CD4-positive, alpha-beta T cell treated with Interleukin-4 for 4 hours (primary cell): ENCODE measurements around the gene PC.
"Not testable (repeated sequence)": the region's sequence is repeated elsewhere in the genome, so short reads cannot be mapped to it uniquely, and the experiment has no call there.

Source experiments
- DNase-seq: peaks from one replicate; pipeline ENCODE4 v3.0.0-alpha.2; 2020

PC gene

DNA sequence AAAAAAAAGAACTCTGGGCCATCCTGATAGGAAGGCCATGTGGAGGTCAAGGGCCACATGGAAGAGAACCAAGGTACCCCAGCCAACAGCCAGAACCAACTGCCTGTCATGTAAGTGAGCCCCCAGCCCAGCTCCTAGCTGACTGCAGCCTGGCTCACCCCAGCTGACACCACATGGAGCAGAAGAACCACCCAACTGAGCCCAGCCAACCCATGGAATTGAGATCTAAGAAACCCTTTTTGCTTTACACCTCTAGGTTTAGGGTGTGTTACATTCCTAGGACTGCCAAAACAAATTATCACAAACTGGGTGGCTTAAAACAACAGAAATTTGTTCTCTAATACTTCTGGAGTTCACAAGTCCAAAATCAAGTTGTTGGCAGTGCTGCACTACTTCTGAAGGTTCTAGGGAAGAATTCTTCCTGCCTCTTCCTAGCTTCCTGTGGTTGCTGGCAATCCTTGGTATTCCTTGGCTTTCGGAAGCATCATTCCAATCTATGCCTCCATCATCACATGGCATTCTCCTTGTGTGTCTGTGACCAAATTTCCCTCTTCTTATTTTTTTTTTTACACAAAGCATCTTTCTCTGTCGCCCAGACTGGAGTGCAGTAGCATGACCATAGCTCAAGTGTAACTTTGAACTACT lies 21.3 kb upstream of the PC start:
- no peak for DNase-seq

DNA sequence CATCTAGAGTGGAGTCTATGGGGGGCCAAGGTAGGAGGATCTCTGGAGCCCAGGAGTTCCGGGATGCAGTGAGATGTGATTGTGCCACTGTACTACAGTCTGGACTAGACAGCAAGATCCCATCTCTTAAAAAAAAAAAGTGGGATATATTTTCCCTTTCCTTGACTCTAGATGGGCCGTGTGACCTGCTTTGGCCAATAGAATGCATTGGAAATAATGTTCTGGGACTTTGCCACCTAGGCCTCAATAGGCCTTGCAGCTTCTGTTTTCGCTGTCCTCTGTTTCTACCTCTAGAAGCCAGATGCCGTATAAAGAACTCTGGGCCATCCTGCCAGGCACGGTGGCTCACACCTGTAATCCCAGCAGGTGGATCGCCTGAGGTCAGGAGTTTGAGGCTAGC lies 20.5 kb upstream of the PC start:
- no peak for DNase-seq

DNA sequence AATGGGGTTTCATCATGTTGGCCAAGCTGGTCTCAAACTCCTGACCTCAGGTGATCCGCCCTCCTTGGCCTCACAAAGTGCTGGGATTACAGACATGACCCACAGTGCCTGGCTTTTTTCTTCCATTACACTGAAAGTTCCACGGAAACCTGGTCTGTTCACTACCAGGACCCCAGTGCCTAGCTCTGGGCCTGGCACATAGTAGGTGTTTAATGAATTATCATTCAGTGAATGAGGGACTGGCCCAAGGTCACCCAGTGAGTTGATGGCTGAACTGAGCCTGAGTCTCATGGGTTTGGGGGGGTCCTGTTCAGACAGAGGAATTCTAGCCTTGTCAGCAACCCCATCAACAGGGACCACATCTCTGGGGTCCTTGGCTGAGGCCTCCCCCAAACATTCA lies 20.0 kb upstream of the PC start:
- no peak for DNase-seq

- no peak for DNase-seq
Observed at GRCh38 chr11:66976925-66977324, 18.7 kb upstream of the PC start.

DNA sequence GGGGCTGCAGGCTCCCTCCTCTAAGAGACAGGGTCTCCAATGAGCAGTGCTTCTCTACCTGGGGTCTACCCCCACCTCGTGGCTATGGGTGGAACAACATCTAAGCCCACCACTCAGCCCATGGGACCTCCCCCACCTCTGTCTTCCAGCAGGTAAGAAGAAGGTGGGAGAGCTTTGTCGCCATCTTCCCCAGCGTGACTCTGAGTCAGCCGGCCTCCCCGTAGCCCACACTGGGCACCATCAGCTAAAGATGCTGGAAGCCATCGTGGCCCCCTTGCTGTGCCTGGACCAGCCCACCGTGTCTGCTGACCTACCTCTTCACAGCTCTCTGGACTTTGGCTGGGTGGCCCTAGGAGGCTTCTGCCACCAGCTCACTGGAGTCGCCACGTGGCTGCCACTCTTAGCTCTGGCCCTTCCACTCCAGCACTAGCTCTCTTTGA lies 17.9 kb upstream of the PC start:
- DNase-seq, result no peak

DNA sequence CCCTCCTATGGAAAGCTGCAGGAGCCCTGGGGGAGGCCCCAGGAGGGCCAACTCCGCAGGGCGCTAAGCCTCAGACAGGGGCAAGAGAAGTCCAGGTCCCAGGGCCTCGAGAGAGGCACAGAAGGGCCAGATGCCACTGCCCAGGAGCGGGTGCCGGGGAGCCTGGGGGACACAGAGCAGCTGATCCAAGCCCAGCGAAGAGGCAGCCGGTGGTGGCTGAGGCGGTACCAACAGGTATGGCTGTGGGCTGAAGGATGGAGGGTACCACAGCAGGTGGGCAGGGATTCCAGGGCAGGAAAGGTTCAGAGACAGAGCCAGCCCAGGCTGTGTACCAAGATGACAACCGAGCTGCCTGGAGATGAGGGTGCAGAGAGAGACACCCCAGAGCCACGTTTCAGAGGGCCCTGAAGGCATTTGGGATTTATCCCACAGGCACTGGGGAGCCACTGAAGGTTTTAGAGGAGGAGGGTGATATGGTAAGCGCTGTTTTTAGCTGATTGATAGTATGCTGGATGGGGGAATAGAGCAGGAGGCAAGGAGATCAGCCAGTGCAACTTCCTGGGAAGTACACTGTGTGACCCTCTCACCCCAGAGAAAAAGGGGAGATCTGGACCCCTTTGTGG lies 17.3 kb upstream of the PC start:
- DNase-seq, result no peak

DNA sequence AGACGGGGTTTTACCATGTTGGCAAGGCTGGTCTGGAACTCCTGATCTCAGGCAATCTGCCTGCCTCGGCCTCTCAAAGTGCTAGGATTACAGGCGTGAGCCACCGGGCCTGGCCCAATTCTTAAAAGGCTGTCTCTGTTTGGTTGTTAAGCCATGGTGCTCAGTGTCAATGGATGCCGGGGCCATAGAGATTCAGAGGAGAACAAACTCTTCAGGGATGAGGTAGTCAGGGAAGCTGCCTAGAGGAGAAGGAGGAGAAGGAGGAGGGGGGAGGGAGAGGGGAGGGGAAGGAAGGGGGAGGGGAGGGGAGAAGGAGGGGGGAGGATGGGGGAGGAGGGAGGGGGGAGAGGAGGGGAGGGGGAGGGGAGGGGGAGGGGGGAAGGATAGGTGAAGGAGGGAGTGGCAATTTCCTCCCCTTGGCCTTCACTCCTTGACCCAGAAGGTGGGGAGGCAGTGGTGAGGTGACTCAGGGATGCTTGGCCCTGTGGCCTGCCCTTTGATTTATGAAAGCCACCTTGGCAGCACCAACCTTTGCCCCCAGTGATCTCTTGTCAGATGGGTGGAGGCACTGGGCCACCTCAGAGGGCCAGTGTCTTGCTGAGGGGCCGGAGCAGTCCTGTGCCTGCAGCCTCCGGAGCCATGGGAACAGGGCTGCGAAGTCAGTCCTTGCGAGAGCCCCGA lies 16.7 kb upstream of the PC start, which contains the start of gene C11orf86:
TSS of gene C11orf86 (plus strand) at position 581 of the 681 bp plus-strand sequence. CDS start at position 640, 59 bp downstream.
- DNase-seq, result no peak

- no peak for DNase-seq
Observed at GRCh38 chr11:66973956-66974580, 15.9 kb upstream of the PC start.

DNA sequence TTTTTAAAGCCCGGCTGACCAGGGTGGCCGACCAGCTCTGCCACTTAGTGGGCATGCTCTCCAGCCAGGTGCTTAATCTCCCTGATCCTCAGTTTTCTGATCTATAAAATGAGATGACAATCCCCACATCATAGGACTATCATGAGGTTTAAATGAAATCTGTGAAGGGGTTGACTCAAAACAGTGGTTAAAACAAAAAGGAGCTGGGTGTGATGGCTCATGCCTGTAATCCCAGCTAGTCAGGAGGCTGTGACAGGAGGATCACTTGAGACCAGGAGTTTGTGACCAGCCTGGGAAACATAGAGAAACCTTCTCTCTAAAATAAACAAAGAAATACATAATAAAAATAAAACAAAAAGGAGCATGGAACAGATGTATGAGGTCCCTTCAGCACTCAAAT lies 13.3 kb upstream of the PC start:
- no peak for DNase-seq

DNA sequence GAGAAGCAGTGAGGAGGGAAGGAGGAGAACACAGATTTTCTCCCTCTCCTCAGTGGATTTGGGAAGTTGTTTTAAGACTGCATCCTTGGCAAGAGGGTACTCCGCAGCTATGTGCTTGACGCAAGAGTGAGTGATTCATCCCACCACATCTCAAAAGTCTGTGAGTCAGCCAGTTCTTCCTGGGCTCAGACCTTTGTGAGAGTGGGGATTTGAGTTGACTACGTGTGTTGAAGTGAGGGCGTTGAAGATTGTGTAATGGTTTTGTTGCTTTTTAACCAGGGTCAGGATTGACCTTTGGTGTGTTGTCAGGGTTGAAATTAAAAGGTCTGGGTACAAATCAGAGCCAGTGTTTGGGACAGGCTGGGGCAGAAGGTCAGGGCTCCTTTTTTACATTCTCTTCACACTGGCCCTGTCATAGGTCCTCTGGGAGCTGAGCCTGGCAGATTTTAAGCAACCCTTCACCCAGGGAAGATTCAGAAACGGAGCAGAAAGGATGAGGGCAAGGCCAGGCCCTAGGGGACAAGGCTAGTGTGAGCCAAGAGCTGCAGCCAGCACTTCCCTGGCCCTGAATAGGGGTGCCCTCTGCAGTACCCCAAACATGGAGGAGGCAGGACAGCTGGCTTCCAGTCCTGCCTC lies 12.7 kb upstream of the PC start:
- DNase-seq, result no peak

- DNase-seq, result no peak
Observed at GRCh38 chr11:66970371-66970806, 12.2 kb upstream of the PC start.

GRCh38 chr11:66969584-66970225 lies 11.5 kb upstream of the PC start:
- DNase-seq, result no peak

DNA sequence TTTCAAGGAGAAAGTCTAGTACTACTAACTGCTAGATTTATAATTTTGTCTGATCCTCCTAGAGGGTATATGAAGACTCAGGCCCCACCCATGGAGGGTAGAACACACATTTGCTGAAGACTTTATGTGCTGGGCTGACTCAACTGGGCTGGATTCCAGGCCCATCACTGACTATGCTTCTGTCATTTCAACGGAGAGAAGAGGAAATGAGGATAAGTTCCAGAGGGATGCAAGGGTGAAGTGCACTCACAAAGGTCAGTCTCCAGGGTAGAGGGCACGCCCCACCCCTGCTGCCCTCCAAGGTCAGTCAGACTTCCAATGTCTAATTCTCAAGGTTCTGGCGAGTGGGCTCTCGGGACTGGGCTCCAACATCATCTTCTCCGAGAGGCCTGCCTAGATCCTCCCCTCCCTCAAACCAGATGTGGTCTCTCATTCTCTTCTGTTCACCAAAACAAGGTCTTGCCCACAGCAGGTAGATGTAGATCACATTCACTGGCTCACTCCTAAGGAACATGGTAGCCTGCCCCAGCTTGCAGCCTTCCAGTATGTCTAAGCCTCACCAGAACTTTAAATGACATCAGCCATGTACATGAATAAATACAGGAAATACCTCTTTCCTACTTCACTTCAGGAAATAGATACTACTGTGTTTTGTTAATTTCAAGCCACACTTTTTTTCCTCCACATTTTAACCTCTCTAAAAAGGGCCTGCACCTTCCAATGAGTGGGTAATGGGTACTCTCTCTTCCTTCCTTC lies 9.7 kb upstream of the PC start:
- DNase-seq, result no peak

DNA sequence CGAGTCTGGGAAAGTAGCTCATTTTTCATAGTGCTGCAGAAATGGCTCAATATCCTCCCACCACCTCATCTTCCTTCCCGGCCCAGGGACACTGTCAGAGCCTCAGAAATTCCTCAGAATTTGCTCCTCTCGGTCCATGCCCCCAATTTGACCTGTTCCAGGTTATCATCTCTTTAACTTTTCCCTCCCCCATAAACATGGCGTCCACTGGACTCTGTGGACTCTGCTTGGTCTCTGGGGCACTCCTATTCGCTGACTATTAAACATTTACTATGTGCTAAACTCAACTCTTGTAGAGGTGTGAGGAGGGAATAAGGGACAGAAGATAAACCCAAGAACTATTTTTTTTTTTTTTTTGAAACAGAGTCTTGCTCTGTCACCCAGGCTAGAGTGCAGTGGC lies 8.2 kb upstream of the PC start:
- no peak for DNase-seq

DNA sequence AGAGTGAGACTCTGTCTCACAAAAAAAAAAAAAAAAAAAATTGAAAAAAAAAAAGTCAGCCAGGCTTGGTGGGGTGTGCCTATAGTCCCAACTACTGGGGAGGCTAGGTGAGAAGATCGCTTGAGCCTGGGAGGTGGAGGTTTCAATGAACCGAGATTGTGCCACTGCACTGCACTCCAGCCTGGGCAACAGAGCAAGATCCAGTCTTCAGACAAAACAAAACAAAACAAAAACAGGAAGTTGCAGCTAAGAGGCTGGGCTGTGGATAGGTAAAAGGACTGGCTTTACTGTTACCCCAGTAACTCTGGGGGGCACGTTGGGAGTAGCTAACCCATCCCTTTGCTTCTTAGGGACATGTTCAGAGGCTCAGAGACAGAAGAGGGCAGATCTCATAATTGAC lies 6.3 kb upstream of the PC start:
- DNase-seq, result no peak

DNA sequence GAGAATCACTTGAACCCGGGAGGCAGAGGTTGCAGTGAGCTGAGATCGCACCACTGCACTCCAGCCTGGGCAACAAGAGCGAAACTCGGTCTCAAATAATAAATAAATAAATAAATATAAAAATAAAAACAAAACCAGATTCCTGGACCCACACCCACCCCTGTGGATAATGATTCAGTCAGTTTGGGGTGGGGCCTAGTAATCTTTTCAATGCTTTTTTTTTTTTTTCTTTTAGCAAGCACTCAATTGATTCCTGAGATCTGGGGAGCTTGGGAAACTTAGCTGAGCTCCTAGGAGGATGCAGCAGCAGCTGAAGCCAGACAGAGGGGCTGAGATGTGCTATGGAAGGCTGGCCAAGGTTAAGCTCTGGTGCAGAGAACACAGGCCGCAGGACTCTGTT lies 4.6 kb upstream of the PC start:
- no peak for DNase-seq

DNA sequence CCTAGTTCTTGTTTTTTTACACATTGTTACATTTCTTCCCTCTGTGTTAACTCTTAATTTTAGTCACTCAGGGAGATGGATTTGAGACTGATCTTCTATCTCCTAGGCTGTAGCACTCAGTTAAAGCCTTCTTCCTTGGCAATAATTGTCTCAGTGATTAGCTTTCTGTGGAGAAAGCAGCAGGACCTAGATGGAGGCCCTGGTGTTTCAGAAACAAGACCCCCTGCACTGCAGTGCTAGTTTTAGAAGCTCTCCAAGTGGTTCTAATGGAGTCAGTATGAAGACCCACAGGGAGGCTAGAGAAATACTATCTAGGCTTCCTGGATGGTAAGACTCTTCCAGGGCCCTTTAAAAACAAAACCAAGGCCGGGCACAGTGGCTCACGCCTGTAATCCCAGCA lies 4.1 kb upstream of the PC start:
- DNase-seq, result no peak

DNA sequence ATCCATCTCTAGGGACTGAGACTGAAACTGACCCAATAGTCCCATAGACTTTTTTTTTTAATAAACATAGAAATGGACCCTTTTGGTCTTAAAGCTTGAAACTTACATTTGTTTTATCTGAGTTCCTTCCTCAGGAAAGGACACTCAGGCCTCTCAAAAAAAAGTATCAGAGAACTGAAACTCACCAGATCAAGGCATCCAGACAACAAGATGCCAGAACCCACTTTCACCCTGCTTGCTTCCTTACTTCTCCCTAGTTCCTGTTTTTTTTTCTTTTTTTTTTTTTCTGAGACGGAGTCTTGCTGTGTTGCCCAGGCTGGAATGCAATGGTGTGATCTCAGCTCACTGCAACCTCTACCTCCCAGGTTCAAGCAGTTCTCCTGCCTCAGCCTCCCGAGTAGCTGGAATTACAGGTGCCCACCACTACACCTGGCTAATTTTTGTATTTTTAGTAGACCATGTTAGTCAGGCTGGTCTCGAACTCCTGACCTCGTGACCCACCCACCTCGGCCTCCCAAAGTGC lies 3.6 kb upstream of the PC start:
- DNase-seq, result not testable (repeated sequence)

GRCh38 chr11:66958956-66959274 lies 732 bp upstream of the PC start:
- DNase-seq, result no peak

GRCh38 chr11:66957971-66958231 lies 282 bp downstream of the PC start:
- DNase-seq, result no peak

DNA sequence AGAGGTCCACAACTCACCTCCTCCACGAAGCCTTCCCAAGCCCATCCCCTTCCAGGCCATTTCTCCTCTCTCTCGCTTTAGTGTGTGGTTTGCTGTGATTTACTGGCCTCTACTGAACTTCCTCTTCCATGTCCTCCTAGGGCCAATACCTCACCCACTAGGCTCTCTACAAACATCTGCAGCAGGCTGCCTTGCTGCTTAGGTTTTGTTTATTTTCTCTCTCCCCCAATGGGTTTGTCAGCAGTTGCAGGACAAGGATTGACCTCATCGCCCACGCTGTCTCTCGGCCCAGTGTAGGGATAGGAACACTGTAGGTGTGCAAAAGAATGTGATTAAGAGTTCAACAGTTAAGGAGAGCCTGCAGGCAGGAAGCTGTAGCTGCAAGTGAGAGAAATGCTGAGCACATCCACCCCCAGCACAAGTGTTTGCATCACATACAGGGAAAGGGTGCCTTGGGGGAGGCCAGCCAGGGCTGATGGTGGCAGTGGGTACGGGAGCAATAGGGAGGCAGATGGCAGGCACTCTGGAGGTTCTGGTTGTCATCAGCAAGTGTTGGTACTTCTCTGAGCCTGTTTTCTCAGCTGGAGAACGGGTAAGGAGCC lies 1.4 kb downstream of the PC start:
- no peak for DNase-seq
